Head of caudate nucleus (tissue), 42 donors: ENCODE measurements around the gene UPF1.
A peak's percentile ranks its signal among the peaks of the same experiment; 100 is the strongest.
"Not testable (repeated sequence)": the region's sequence is repeated elsewhere in the genome, so short reads cannot be mapped to it uniquely, and the experiment has no call there.

ENCODE experiments used
- DNase-seq, 42 donors: peaks; one replicate each; pipeline versions ENCODE4 v3.0.0 to v3.0.0-alpha.2; 2020 to 2021; ENCODE audit warnings: mixed read lengths in 7 of 42
- intact Hi-C: fragments of 100-400 bp; cut with DNase I; formaldehyde crosslinking; loops from one replicate; pipeline ENCODE4 v1.15.0; 2022

Gene UPF1

GRCh38 chr19:18798384-18799352, 33.1 kb upstream of the UPF1 start:
- intact Hi-C loops = no loop called here
- no peak for DNase-seq

- DNase-seq = no peak
- intact Hi-C loops = no loop called here
These were observed 32.3 kb upstream of the UPF1 start for GRCh38 chr19:18799389-18799970.

DNA sequence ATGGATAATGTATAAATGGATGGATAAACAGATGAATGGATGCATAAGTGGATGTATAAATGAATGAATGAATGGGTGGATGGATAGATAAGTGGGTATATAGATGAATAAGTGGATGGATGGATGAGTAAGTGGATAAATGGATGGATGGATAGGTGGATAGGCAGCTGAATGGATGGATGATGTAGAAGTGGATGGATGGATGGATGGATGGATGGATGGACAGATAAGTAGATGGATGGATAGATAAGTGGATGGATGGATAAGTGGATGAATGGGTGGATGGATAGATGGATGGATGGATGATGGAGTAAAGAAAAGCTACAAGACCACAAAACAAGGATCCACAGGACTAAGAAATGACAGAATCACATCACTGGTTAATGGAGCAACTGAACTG, 31.7 kb upstream of the UPF1 start:
- DNase-seq = no peak
- intact Hi-C loops = no loop called here

DNA sequence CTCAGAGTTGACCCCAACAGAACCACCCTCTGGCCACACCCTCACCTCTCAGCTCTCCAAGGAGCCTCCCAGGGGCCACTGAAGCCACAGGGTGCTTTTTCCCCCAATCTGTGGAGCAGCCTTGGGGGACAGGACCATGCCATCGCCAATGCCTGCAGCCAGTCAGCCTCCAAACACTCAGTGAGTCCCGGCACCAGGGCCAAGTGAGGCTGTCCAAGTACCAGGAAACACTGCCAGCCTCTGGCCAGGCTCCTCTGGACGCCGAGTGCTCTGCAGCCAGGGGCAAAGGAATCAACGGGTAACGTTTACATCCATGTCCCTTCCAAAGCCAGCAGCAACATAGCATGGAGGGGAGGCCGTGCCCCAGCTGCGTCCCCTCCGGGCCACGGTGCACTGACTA, 31.1 kb upstream of the UPF1 start:
- DNase-seq = peak in 17 of 42 donors; percentile 12 to 56 (median 26)
- intact Hi-C loops = no loop called here

DNA sequence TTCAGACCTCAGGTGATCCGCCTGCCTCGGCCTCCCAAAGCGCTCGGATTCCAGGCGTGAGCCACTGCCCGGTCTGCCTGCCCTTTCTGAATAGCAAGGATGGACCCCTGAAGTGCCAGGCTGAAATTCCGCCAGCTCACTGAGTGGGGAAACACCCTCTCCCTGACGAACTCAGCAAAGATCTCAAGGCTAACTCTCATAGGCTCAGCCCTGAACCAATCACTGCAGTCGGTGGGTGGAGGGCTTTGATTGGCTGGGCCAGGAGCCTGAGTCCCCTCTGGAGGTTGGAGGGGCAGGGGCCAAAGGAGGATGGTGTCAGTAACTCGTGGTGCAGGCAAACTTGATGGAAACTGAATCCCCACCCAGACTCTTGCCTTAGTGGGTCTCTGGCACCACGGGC, 29.4 kb upstream of the UPF1 start:
- no peak for DNase-seq
- intact Hi-C loops = no loop called here

- intact Hi-C loops = no loop called here
- DNase-seq = no peak
These were observed 28.1 kb upstream of the UPF1 start for GRCh38 chr19:18803550-18804138.

- intact Hi-C loops = no loop called here
- no peak for DNase-seq
These were observed 27.6 kb upstream of the UPF1 start for GRCh38 chr19:18804139-18804601.

- no peak for DNase-seq
- intact Hi-C loops = no loop called here
These were observed 27.1 kb upstream of the UPF1 start for GRCh38 chr19:18804643-18805042.

GRCh38 chr19:18807861-18808331, 23.9 kb upstream of the UPF1 start:
- DNase-seq = no peak

GRCh38 chr19:18809149-18809868, 22.4 kb upstream of the UPF1 start:
- peak in 11 of 42 donors; percentile 10 to 55 (median 27) for DNase-seq
- intact Hi-C loops = no loop called here

More at GRCh38 chr19:18807861-18808331, 23.9 kb upstream of the UPF1 start:
- intact Hi-C loops = no loop called here

DNA sequence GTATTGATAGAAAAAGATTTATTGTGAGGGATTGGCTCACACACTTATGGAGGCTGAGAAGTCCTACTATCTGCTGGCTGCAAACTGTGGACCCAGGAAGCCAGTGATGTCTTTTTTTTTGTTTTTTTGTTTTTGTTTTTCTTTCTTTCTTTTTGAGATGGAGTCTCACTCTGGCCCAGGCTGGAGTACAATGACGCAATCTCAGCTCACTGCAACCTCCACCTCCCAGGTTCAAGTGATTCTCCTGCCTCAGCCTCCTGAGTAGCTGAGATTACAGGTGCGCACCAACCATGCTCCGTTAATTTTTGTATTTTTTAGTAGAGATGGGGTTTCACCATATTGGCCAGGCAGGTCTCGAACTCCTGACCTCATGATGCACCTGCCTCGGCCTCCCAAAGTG, 20.1 kb upstream of the UPF1 start:
- DNase-seq, intact Hi-C loops: not testable (repeated sequence)

GRCh38 chr19:18814063-18814462, 17.7 kb upstream of the UPF1 start:
- DNase-seq = no peak

DNA sequence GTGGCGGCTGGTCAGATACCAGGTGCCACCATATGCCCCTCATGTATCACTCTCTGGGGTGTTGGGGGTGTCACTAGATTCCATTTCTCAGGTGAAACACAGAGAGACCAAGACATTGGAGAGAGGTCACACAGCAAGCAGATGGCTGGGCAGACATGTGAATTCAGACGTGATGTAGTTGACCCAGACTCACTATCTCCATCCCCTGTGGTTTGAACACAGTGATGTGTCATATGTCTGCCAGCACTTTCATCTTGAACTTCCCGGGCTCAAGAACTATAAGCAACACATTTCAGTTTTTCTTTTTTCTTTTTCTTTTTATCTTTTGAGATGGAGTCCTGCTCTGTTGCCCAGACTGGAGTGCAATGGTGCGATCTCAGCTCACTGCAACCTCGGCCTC, 16.1 kb upstream of the UPF1 start:
- intact Hi-C loops = no loop called here
- DNase-seq = no peak

More at GRCh38 chr19:18814063-18814462, 17.7 kb upstream of the UPF1 start:
- intact Hi-C loops = no loop called here

DNA sequence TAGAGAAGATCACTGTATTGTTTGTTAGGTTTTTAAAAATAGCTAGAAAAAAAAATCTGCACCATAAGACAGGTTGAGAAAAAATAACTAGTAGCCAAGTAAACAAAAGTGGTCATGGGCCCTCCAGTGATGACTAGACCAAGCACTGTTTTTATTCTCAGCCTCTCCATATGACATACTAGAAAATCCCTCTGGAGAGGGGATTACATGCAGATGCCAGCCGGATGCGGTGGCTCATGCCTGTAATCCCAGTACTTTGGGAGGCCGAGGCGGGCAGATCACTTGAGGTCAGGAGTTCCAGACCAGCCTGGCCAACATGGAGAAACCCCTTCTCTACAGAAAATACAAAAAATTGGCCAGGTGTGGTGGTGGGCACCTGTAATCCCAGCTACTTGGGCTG, 15.1 kb upstream of the UPF1 start:
- DNase-seq, intact Hi-C loops: not testable (repeated sequence)

DNA sequence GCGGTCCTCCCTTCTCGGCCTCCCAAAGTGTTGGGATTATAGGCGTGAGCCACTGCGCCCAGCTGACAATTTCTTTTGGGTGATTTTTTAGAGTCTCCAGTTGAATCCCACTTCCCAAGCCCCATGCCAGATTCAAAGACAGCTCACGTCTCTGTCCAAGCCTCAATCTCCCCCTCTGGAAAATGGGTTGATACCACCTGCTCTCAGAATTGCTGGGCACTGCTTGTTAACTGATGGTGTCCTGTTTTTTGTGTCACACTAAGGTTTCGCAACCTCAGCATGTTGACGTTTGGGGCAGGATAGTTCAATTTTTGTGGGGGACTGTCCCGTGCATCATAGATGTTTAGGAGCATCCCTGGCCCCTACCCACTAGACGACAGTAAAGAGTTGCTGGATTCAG, 14.2 kb upstream of the UPF1 start:
- intact Hi-C loops = no loop called here
- DNase-seq = no peak

- DNase-seq = no peak
- intact Hi-C loops = no loop called here
These were observed 3.0 kb upstream of the UPF1 start for GRCh38 chr19:18828786-18829185.

- no peak for DNase-seq
- intact Hi-C loops = loop anchor here (10.0 kb wide), 1 partner anchor 156 kb away; no protein-coding TSS in a partner anchor
These were observed 1.3 kb upstream of the UPF1 start for GRCh38 chr19:18830488-18830887.

- no peak for DNase-seq
- intact Hi-C loops = loop anchor here (10.0 kb wide), 1 partner anchor 158 kb away; no protein-coding TSS in a partner anchor
These were observed 764 bp downstream of the UPF1 start for GRCh38 chr19:18832306-18833140.
